Measurements from ENCODE around the gene BTBD16.

The BTBD16 gene

GRCh38 chr10:122271076-122271475, at the start of gene BTBD16:
Gene BTBD16 (plus strand): TSS chr10:122271296. CDS start chr10:122275082, 3,786 bp downstream.
- DNase-seq = no peak

GRCh38 chr10:122221958-122222357, 49.1 kb upstream of the BTBD16 start:
- no peak for DNase-seq

- no peak for DNase-seq
Observed at GRCh38 chr10:122222638-122223037, 48.5 kb upstream of the BTBD16 start.

- no peak for DNase-seq
Observed at GRCh38 chr10:122224159-122224558, 46.9 kb upstream of the BTBD16 start.

- no peak for DNase-seq
Observed at GRCh38 chr10:122225330-122225729, 45.8 kb upstream of the BTBD16 start.

GRCh38 chr10:122227754-122228153, 43.3 kb upstream of the BTBD16 start:
- no peak for DNase-seq

- DNase-seq = no peak
Observed at GRCh38 chr10:122229666-122230065, 41.4 kb upstream of the BTBD16 start.

- DNase-seq = no peak
Observed at GRCh38 chr10:122230222-122230621, 40.9 kb upstream of the BTBD16 start.

- DNase-seq = no peak
Observed at GRCh38 chr10:122232769-122233168, 38.3 kb upstream of the BTBD16 start.

GRCh38 chr10:122233857-122234348, 37.2 kb upstream of the BTBD16 start:
- DNase-seq = no peak

- DNase-seq = no peak
Observed at GRCh38 chr10:122234416-122234815, 36.7 kb upstream of the BTBD16 start.

- no peak for DNase-seq
Observed at GRCh38 chr10:122236690-122237306, 34.3 kb upstream of the BTBD16 start.

GRCh38 chr10:122237331-122237990, 33.6 kb upstream of the BTBD16 start:
- no peak for DNase-seq

- no peak for DNase-seq
Observed at GRCh38 chr10:122239578-122240257, 31.4 kb upstream of the BTBD16 start.

GRCh38 chr10:122240401-122240800, 30.7 kb upstream of the BTBD16 start:
- no peak for DNase-seq

GRCh38 chr10:122241836-122242235, 29.3 kb upstream of the BTBD16 start:
- DNase-seq = no peak

GRCh38 chr10:122243550-122243949, 27.5 kb upstream of the BTBD16 start:
- DNase-seq = no peak

- DNase-seq = no peak
Observed at GRCh38 chr10:122244001-122244975, 26.8 kb upstream of the BTBD16 start.

GRCh38 chr10:122245136-122245535, 26.0 kb upstream of the BTBD16 start:
- DNase-seq = no peak

GRCh38 chr10:122245897-122246296, 25.2 kb upstream of the BTBD16 start:
- no peak for DNase-seq

GRCh38 chr10:122246830-122247520, 24.1 kb upstream of the BTBD16 start:
- DNase-seq = no peak
